BJ (cell line): ENCODE data around the gene HBD. TPM values are rescaled to one million over a fixed set of nuclear protein-coding genes. Genes with fewer than 3 reads are reported as not detected.
"Not testable (repeated sequence)": the region's sequence is repeated elsewhere in the genome, so short reads cannot be mapped to it uniquely, and the experiment has no call there.

Experiments used
- CTCF ChIA-PET: fragments of 350-600 bp; formaldehyde crosslinking; extraction: SDS; loops from one replicate; lab custom pipeline; 2021; ENCODE audit warnings: antibody characterized with exemption, inconsistent platforms; lab: Yijun Ruan, JAX
- POLR2A ChIA-PET: fragments of 300-600 bp; sonication (Branson Sonifier 250); formaldehyde crosslinking; extraction: SDS; loops from one replicate; lab custom pipeline; 2021; ENCODE audit warnings: antibody characterized with exemption; lab: Charles Lee
- DNase-seq: peaks from one replicate; pipeline ENCODE4 v3.0.0-alpha.2; 2011; ENCODE audit warnings: low read depth
- H3K27me3 ChIP-seq: 2 replicates; pipeline ENCODE4 v1.6.0; 2011; ENCODE audit warnings: low read length; ENCODE audit not compliant: control insufficient read depth, insufficient read depth
- H3K36me3 ChIP-seq: 2 replicates; pipeline ENCODE4 v1.5.1; 2011; ENCODE audit warnings: low read length; ENCODE audit not compliant: control insufficient read depth, insufficient read depth
- H3K4me3 ChIP-seq: 2 replicates; pipeline ENCODE4 v1.5.1; 2011; ENCODE audit warnings: low read depth, mild to moderate bottlenecking, control low read depth, low read length
- CTCF ChIP-seq: IDR thresholded peaks from 2 replicates; pipeline ENCODE4 v1.5.1; 2011; ENCODE audit warnings: low read depth, mild to moderate bottlenecking, control low read depth, inconsistent platforms, low read length, moderate library complexity; ENCODE audit not compliant: insufficient read depth
- polyA plus RNA-seq: library from polyadenylated mRNA; depleted of rRNA; stranded (reverse); fragments of >200 nt; gene quantifications from 2 replicates; pipeline ENCODE4 v1.2.3, GENCODE V29; 2011

HBD gene
- polyA plus RNA-seq, 1 experiment: 1.0 TPM

- H3K27me3 ChIP-seq, CTCF ChIA-PET, POLR2A ChIA-PET, H3K4me3 ChIP-seq, DNase-seq, H3K36me3 ChIP-seq: not testable (repeated sequence)
Observed at GRCh38 chr11:5253440-5253839, 19.2 kb upstream of the HBD start.

GRCh38 chr11:5252919-5253265 is 18.6 kb upstream of the HBD start:
- no peak for TF ChIP-seq CTCF
- ChIA-PET CTCF (interaction anchor here (1.0 kb wide), 1 partner anchor 158 kb away, joined by 3 read pairs; no protein-coding TSS in a partner anchor), POLR2A (no interaction called here)
- Histone ChIP-seq H3K36me3 (no peaks in the 10 kb centered on the region), H3K27me3 (no peaks in the 10 kb centered on the region), H3K4me3 (no peak overlapping the region)
- DNase-seq: no peak

GRCh38 chr11:5252192-5252918 is 18.1 kb upstream of the HBD start:
- no peak for TF ChIP-seq CTCF
- CTCF ChIA-PET: interaction anchor here (1.0 kb wide), 1 partner anchor 158 kb away, joined by 3 read pairs; no protein-coding TSS in a partner anchor
- Histone ChIP-seq H3K4me3 (no peak overlapping the region), H3K27me3 (no peaks in the 10 kb centered on the region), H3K36me3 (no peaks in the 10 kb centered on the region)
- DNase-seq: no peak
- POLR2A ChIA-PET: no interaction called here

- H3K27me3 ChIP-seq: no peaks in the 10 kb centered on the region
Observed at GRCh38 chr11:5251746-5252145, 17.5 kb upstream of the HBD start.

GRCh38 chr11:5250543-5251204 is 16.4 kb upstream of the HBD start:
- CTCF ChIA-PET: interaction anchor here (0.6 kb wide), 1 partner anchor 42 kb away, joined by 4 read pairs; no protein-coding TSS in a partner anchor
- POLR2A ChIA-PET: no interaction called here
- TF ChIP-seq CTCF: no peak
- Histone ChIP-seq H3K27me3 (no peaks in the 10 kb centered on the region), H3K4me3 (no peak overlapping the region), H3K36me3 (no peaks in the 10 kb centered on the region)
- no peak for DNase-seq

More at GRCh38 chr11:5251746-5252145, 17.5 kb upstream of the HBD start:
- no peaks in the 10 kb centered on the region for H3K36me3 ChIP-seq
- POLR2A ChIA-PET: no interaction called here
- DNase-seq: no peak
- CTCF ChIA-PET: interaction anchor here (1.0 kb wide), 1 partner anchor 159 kb away, joined by 3 read pairs; no protein-coding TSS in a partner anchor
- TF ChIP-seq CTCF: no peak
- no peak overlapping the region for H3K4me3 ChIP-seq

GRCh38 chr11:5249807-5250396 is 15.6 kb upstream of the HBD start, which contains the start of gene HBG1:
TSS of gene HBG1 (minus strand) at chr11:5249857. CDS start at chr11:5249804, 53 bp downstream.
- CTCF ChIA-PET, DNase-seq: not testable (repeated sequence)
- POLR2A ChIA-PET: interaction anchor here (0.6 kb wide), 1 partner anchor 9 kb away, joined by 3 read pairs; no protein-coding TSS in a partner anchor

GRCh38 chr11:5248498-5248897 is 14.2 kb upstream of the HBD start:
- H3K4me3 ChIP-seq: not testable (repeated sequence)

More at GRCh38 chr11:5249807-5250396, 15.6 kb upstream of the HBD start, which contains the start of gene HBG1:
- H3K4me3 ChIP-seq, H3K27me3 ChIP-seq, H3K36me3 ChIP-seq: not testable (repeated sequence)

More at GRCh38 chr11:5248498-5248897, 14.2 kb upstream of the HBD start:
- H3K27me3 ChIP-seq, DNase-seq, H3K36me3 ChIP-seq, POLR2A ChIA-PET: not testable (repeated sequence)
- CTCF ChIA-PET: interaction anchor here (1.4 kb wide), 1 partner anchor 10 kb away, joined by 3 read pairs; no protein-coding TSS in a partner anchor
